Measurements from ENCODE around the gene ITPR1.

The ITPR1 gene

GRCh38 chr3:4655145-4656045 is 162.2 kb downstream of the ITPR1 start:
- DNase-seq, result no peak

DNA sequence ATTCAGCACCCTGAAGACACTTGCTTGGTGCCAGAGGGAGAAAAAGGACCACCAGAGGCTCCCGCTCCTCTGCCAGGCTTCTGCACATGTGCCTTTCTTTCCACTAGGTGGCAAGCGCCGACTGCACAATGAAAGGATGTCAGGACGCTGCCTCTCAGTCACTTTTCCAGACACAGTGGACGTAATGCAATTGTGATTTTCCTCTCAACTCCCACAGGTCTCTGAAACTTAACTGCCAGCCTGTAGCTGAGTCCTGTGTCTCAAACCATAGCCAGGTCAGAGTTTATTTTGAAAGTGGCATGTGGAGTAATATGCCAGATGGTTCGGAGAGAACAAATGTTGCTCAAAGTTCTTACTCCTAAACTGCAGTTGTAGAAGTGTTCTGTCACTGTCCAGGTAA is 162.9 kb downstream of the ITPR1 start:
- DNase-seq, result no peak

DNA sequence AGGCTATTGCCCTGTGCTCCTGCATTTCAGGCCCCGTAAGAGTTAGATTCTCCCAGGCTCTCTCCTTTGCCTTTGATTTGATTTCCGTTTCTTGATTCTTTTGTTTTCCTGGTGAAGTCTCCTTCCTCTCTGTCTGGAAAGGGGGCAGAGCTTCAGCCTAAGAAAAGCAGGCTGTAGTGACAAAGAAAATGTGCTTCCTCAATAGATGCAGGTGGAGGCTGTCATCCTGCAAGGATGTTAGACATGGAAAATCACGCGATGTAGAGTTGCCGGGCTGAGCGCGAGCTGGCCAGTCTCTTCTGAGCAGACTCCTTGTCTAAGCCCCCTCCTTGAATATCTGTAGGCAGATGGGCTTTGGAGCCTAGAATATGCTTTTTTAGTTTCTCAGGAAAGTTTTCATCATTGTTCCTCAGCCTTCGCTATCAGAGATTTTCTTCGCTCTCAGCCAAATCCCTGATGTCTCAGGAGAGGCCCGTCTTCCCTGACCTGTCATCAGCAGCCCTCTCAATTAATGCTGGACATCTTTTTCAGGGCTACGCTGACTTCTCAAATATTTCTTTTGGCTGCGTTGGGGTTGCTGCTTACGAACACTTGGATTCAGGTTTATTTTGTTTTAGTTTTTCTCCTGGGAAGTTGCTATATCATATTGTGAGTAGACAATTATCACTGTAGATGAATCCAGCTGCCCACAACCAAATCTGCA is 163.6 kb downstream of the ITPR1 start:
- DNase-seq, result no peak

DNA sequence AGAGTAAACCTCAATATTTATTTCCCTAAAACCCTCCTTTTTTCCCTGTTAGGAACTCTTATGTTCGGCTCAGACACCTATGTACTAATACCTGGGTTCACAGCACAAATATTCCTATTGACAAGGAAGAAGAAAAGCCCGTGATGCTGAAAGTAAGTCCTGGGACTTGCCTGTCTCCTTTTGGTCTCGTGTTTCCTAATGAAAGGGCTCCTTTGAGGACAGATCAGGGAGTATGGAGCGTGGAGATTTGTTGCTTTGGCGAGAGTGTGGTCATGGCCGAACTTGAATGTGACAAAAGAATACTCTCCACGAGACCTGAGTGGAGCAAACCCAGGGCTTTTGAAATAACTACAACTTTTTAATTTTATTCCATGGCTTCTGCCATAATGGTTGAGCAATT is 167.8 kb downstream of the ITPR1 start:
- no peak for DNase-seq

- DNase-seq, result no peak
Observed at GRCh38 chr3:4664412-4664811, 171.3 kb downstream of the ITPR1 start.

GRCh38 chr3:4665197-4665596 is 172.0 kb downstream of the ITPR1 start:
- no peak for DNase-seq

GRCh38 chr3:4666071-4666470 is 172.9 kb downstream of the ITPR1 start:
- no peak for DNase-seq

GRCh38 chr3:4670352-4670751 is 177.2 kb downstream of the ITPR1 start:
- no peak for DNase-seq

- no peak for DNase-seq
Observed at GRCh38 chr3:4672725-4673275, 179.7 kb downstream of the ITPR1 start.

DNA sequence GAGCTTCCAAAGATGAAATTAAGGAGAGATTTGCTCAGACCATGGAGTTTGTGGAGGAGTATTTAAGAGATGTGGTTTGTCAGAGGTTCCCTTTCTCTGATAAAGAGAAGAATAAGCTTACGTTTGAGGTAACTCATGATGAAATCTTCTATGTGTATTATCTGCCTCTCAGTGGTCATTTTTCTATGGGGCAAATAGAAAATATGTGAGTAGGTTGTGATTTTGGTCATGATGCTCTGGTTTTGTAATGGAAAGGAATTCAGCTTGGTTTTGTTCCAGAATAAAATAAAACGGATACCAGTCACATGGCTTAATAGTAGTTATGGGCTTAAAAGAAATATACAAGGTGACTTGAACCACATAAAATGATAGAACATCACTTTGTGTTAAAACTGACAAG is 181.1 kb downstream of the ITPR1 start:
- DNase-seq, result no peak

DNA sequence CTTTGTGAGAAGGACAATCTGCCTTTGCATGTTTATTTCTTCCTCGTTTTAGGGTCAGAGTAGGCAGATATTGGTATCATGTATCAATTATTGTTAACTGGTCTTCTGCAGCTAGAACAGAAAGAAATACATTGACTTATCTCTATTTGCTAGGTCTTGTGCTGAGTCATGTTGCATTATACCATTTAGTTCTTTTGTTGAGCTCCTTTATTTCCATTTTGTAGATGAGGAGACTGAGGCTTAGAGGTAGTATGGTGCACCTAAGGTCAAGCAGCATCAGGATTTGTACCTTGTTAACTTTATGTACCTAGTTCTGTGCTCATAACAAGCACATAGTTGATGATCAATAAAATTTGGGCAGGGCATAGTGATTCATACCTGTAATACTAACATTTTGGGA is 182.6 kb downstream of the ITPR1 start:
- DNase-seq, result no peak

DNA sequence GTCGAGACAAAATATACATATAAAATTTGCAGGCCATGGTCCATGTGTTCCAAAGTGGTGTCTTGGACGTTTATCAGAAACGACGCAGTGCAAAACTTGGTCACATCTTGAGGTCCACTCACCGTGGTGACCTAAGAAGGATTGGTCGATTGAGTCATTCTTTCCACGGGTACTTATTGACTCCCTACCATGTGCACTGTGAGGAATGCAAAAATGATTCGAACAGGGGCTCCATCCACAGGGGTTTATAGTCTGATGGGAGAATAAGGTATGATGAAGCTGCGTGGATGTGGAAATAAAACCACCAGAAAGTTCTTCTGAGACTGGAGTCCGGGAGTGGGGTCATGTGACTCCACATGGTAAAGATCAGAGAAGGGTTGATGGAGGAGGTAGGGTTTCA is 185.2 kb downstream of the ITPR1 start:
- DNase-seq, result no peak

- no peak for DNase-seq
Observed at GRCh38 chr3:4680227-4680691, 187.1 kb downstream of the ITPR1 start.

GRCh38 chr3:4680871-4681300 is 187.7 kb downstream of the ITPR1 start:
- no peak for DNase-seq

GRCh38 chr3:4681301-4681700 is 188.2 kb downstream of the ITPR1 start:
- DNase-seq, result no peak

DNA sequence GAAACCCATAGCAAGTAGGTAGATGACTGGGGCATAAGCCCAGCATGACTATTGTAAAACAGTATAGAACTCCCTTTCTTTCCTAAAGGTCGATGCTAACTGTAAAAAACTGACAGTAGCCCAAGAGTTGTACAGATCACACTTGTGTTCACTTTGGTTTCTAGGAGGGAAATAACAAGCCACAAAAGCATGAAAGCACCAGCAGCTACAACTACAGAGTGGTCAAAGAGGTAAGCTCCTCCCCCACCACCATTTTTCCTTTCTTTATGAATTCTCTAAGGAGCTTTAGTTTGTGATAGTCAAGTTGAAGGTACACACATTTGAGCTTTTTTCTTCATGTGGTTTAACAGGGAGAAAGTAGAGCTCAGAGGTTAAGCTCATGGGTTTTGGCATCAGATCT is 191.0 kb downstream of the ITPR1 start:
- no peak for DNase-seq

- DNase-seq, result no peak
Observed at GRCh38 chr3:4684976-4685375, 191.8 kb downstream of the ITPR1 start.

DNA sequence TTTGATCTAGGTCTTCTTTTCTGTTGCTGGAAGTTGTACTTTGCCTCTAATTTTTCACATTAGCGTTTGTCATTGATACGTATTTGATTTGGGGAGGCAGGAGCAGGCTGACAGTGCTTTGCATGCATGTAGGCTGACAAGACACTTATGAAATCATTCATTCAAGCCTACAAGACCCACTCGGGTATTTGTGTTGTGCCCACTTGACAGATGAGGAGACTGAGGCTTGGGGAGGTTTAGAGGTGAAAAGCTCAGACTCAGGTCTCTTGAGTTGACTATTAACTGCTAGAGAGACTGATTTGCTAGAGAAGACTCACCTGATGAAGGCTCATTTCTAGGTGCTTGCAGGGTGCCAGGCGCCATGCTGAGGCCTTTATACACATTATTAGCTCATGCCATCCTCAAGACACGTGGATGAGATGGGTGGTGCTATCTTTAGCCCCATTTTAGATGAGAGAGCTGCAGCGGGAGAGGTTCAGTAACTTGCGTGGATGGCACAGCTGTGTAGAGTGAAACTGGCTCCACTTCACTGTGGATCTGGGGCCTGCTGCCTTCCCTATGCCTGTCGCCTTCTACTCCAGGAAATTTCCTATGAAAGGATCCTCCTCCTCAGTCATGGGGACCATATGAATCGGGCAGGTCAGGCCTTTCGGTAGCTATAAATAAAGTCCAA is 192.7 kb downstream of the ITPR1 start:
- no peak for DNase-seq

DNA sequence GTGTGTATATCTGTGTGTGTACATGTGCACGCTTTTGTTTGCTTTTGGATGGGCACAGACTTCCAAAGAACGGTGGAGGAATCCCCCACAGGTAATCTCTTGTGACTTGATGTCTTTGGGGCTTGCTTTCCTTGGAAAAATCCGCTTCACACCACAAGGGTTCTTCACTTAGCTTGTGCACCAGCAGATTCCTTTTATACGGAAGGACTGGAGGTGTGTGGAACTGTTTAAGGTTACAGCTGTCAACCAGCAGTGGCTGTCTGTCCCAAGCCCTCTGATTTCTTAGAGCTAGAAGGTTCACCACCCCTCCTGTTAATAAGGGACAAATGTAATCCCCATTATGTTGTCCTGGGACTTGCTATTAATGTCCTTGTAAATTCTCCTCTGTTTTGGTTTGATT is 193.5 kb downstream of the ITPR1 start:
- no peak for DNase-seq

DNA sequence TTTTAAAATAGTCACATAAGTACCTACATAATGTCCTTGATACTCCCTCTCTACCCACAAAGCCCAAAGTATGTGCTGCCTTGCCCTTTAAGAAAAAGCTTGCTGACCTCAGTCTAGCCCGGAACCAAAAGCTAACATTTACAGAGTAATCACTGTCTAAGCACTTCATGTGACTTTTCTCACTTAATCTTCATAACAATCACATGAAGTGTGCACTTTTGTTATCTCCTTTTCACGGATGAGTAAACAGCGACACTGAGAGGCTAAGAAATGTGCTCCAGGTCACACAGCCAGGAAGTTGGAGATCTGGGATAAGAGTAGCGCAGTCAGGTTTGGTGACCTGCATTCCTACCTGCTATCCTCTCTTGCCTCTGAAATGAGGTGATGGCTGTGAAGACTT is 194.0 kb downstream of the ITPR1 start:
- no peak for DNase-seq

- DNase-seq, result no peak
Observed at GRCh38 chr3:4687596-4687995, 194.4 kb downstream of the ITPR1 start.

DNA sequence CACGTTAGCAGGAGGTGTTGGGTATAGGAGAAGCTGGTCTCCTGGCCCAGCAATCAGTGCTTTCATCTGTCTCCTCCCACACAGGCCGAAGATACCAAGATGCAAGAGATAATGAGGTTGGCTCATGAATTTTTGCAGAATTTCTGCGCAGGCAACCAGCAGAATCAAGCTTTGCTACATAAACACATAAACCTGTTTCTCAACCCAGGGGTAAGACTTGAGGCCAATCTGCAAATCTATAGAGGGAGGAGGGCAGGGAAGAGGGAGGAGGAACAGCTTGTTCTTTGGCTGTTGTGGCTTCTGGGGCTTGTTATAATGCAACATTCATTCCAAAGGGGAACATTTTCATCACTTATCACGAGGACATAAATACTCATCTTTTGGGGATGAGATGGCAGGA is 195.3 kb downstream of the ITPR1 start:
- DNase-seq, result no peak

GRCh38 chr3:4689021-4689420 is 195.9 kb downstream of the ITPR1 start:
- DNase-seq, result no peak

Data from activated effector memory CD4-positive, alpha-beta T cell treated with anti-CD3 and anti-CD28 coated beads, Interleukin-2, amount 50 U/mL, for 16 hours (primary cell).